Osteocyte (in vitro differentiated cells): Measurements from ENCODE around the gene SFT2D1. TPM values are rescaled to one million over a fixed set of nuclear protein-coding genes. Genes with fewer than 3 reads are reported as not detected.

Experiments used
- DNase-seq: peaks from one replicate; pipeline ENCODE4 v3.0.0; 2021; ENCODE audit warnings: mixed read lengths; ENCODE audit not compliant: unreplicated experiment; ENCODE audit errors: extremely low spot score
- H3K27ac Mint-ChIP-seq: one replicate; pipeline ENCODE4 v1.8.0; 2021; ENCODE audit warnings: mild to moderate bottlenecking, mixed read lengths; ENCODE audit not compliant: unreplicated experiment
- H3K27me3 Mint-ChIP-seq: one replicate; pipeline ENCODE4 v1.8.0; 2021; ENCODE audit warnings: mixed read lengths; ENCODE audit not compliant: unreplicated experiment
- H3K36me3 Mint-ChIP-seq: one replicate; pipeline ENCODE4 v1.8.0; 2021; ENCODE audit warnings: mixed read lengths; ENCODE audit not compliant: unreplicated experiment
- H3K4me1 Mint-ChIP-seq: one replicate; pipeline ENCODE4 v1.8.0; 2021; ENCODE audit warnings: mixed read lengths; ENCODE audit not compliant: unreplicated experiment
- H3K4me3 Mint-ChIP-seq: one replicate; pipeline ENCODE4 v1.8.0; 2021; ENCODE audit warnings: mild to moderate bottlenecking, moderate library complexity, mixed read lengths; ENCODE audit not compliant: unreplicated experiment
- H3K9me3 Mint-ChIP-seq: one replicate; pipeline ENCODE4 v1.8.0; 2021; ENCODE audit warnings: mixed read lengths; ENCODE audit not compliant: unreplicated experiment
- CTCF ChIP-seq: fragments of 200-600 bp; sonication (generic); IDR thresholded peaks from 2 replicates; pipeline ENCODE4 v1.5.0; 2021; ENCODE audit warnings: antibody characterized with exemption, mild to moderate bottlenecking, moderate library complexity
- total RNA-seq: library from RNA; stranded (reverse); gene quantifications from 2 replicates; pipeline ENCODE4 v1.2.1, GENCODE V29; 2021

The SFT2D1 gene
- total RNA-seq, 1 donor from 2014 or later, result 34.0 TPM

GRCh38 chr6:166274163-166274562 lies 68.2 kb downstream of the SFT2D1 start:
- H3K4me1 Mint-ChIP-seq, result no peaks in the 10 kb centered on the region
- no peak overlapping the region for H3K27ac Mint-ChIP-seq
- peak; percentile 46 for DNase-seq
- no peak for TF ChIP-seq CTCF
- peaks cover 29% of the 10 kb centered on the region for H3K27me3 Mint-ChIP-seq
- no peak overlapping the region for H3K4me3 Mint-ChIP-seq
- no peaks in the 10 kb centered on the region for H3K9me3 Mint-ChIP-seq
- no peaks in the 10 kb centered on the region for H3K36me3 Mint-ChIP-seq

- no peak overlapping the region for H3K4me3 Mint-ChIP-seq
- no peak for TF ChIP-seq CTCF
- H3K9me3 Mint-ChIP-seq, result no peaks in the 10 kb centered on the region
- no peaks in the 10 kb centered on the region for H3K4me1 Mint-ChIP-seq
- no peaks in the 10 kb centered on the region for H3K36me3 Mint-ChIP-seq
- H3K27ac Mint-ChIP-seq, result no peak overlapping the region
- DNase-seq, result no peak
- H3K27me3 Mint-ChIP-seq, result peaks cover 23% of the 10 kb centered on the region
Observed at GRCh38 chr6:166271376-166271765, 71.0 kb downstream of the SFT2D1 start.

GRCh38 chr6:166270706-166271375 lies 71.5 kb downstream of the SFT2D1 start:
- Mint-ChIP-seq H3K4me1 (no peaks in the 10 kb centered on the region), H3K27me3 (peaks cover 21% of the 10 kb centered on the region), H3K4me3 (no peak overlapping the region), H3K27ac (no peak overlapping the region), H3K9me3 (no peaks in the 10 kb centered on the region), H3K36me3 (no peaks in the 10 kb centered on the region)
- no peak for DNase-seq
- no peak for TF ChIP-seq CTCF

Other genes with a start within 250 kb of the SFT2D1 start
- not detected in 2 replicates for gene TBXT, start 174.7 kb downstream of the SFT2D1 start, total RNA-seq
- not detected in 2 replicates for gene PRR18, start 34.2 kb downstream of the SFT2D1 start, total RNA-seq
- gene MPC1, start 40.4 kb upstream of the SFT2D1 start, total RNA-seq, result 27.7 and 29.1 TPM in 2 replicates
- 2.5 and 3.6 TPM in 2 replicates for gene RAMACL, start 244.1 kb upstream of the SFT2D1 start, total RNA-seq